Neuronal stem cell (in vitro differentiated cells): ENCODE data around the gene TRIM39.

ENCODE experiments used
- DNase-seq: peaks from one replicate; pipeline ENCODE4 v3.0.0-alpha.2; 2013; ENCODE audit warnings: low spot score
- H2AFZ ChIP-seq: one replicate; pipeline ENCODE4 v1.6.1; 2013; ENCODE audit warnings: mild to moderate bottlenecking, low read length, inconsistent platforms
- H2AK5ac ChIP-seq: 2 replicates; pipeline ENCODE4 v1.6.1; 2013; ENCODE audit warnings: low read depth, mild to moderate bottlenecking, inconsistent platforms, low read length, moderate library complexity, mixed read lengths
- H2BK120ac ChIP-seq: 2 replicates; pipeline ENCODE4 v1.6.1; 2013; ENCODE audit warnings: low read depth, mild to moderate bottlenecking, inconsistent platforms, low read length, moderate library complexity, mixed read lengths
- H2BK12ac ChIP-seq: one replicate; pipeline ENCODE4 v1.6.1; 2013; ENCODE audit warnings: low read length, inconsistent platforms
- H2BK15ac ChIP-seq: 2 replicates; pipeline ENCODE4 v1.6.1; 2013; ENCODE audit warnings: mild to moderate bottlenecking, low read length, inconsistent platforms, mixed read lengths
- H2BK5ac ChIP-seq: one replicate; pipeline ENCODE4 v1.6.1; 2013; ENCODE audit warnings: inconsistent platforms, mild to moderate bottlenecking, low read length, moderate library complexity
- H3K14ac ChIP-seq: one replicate; pipeline ENCODE4 v1.6.1; 2013; ENCODE audit warnings: low read length, inconsistent platforms
- H3K18ac ChIP-seq: 2 replicates; pipeline ENCODE4 v1.6.1; 2013; ENCODE audit warnings: low read length, inconsistent platforms
- H3K23ac ChIP-seq: 2 replicates; pipeline ENCODE4 v1.6.1; 2013; ENCODE audit warnings: low read depth, mild to moderate bottlenecking, mixed read lengths, low read length, inconsistent platforms; ENCODE audit not compliant: poor library complexity
- H3K27ac ChIP-seq: replicated peaks from 3 replicates; pipeline ENCODE4 v1.5.1; 2013; ENCODE audit warnings: low read length, inconsistent platforms
- H3K27me3 ChIP-seq, 3 experiments: 2 replicates each; pipeline ENCODE4 v1.6.1; 2013; ENCODE audit warnings: low read length in 3 of 3, mild to moderate bottlenecking in 2 of 3, inconsistent platforms in 1 of 3, low read depth in 1 of 3, mixed read lengths in 1 of 3, moderate library complexity in 1 of 3; ENCODE audit not compliant: control insufficient read depth in 3 of 3, insufficient read depth in 3 of 3
- H3K36me3 ChIP-seq, 2 donors: replicated peaks in 1 of 2; 2 replicates each; pipeline ENCODE4 v1.6.1; 2013; ENCODE audit warnings: low read length in 2 of 2; ENCODE audit not compliant: control insufficient read depth in 2 of 2, insufficient read depth in 2 of 2
- H3K4ac ChIP-seq: 2 replicates; pipeline ENCODE4 v1.6.1; 2013; ENCODE audit warnings: inconsistent platforms, mild to moderate bottlenecking, low read length, moderate library complexity
- H3K4me1 ChIP-seq, 2 donors: 1 replicate in 1 of 2; 2 replicates in 1 of 2; pipeline ENCODE4 v1.6.1; 2013; ENCODE audit warnings: low read length in 2 of 2, low read depth in 1 of 2; ENCODE audit not compliant: control insufficient read depth in 2 of 2, insufficient read depth in 1 of 2
- H3K4me2 ChIP-seq: one replicate; pipeline ENCODE4 v1.6.1; 2013; ENCODE audit warnings: mild to moderate bottlenecking, low read length, inconsistent platforms; ENCODE audit not compliant: insufficient read depth, poor library complexity, severe bottlenecking
- H3K4me3 ChIP-seq, 2 donors: 2 replicates each; pipeline ENCODE4 v1.5.1; 2013; ENCODE audit warnings: low read length in 2 of 2, mild to moderate bottlenecking in 2 of 2, inconsistent platforms in 1 of 2, moderate library complexity in 1 of 2
- H3K79me1 ChIP-seq: one replicate; pipeline ENCODE4 v1.6.1; 2013; ENCODE audit warnings: low read depth, mild to moderate bottlenecking, inconsistent platforms, low read length, moderate library complexity
- H3K9ac ChIP-seq: one replicate; pipeline ENCODE4 v1.6.1; 2013; ENCODE audit warnings: mild to moderate bottlenecking, low read depth, low read length, inconsistent platforms; ENCODE audit not compliant: poor library complexity
- H3K9me3 ChIP-seq, 2 donors: replicated peaks in 1 of 2; 2 replicates each; pipeline versions ENCODE3 to v1.6.1; 2013; ENCODE audit warnings: low read length in 2 of 2, mild to moderate bottlenecking in 2 of 2, inconsistent platforms in 1 of 2, low read depth in 1 of 2, mixed read lengths in 1 of 2, moderate library complexity in 1 of 2; ENCODE audit not compliant: control insufficient read depth in 2 of 2, insufficient read depth in 1 of 2
- H4K8ac ChIP-seq: one replicate; pipeline ENCODE4 v1.6.1; 2013; ENCODE audit warnings: low read depth, mild to moderate bottlenecking, inconsistent platforms, low read length, moderate library complexity
- H4K91ac ChIP-seq: one replicate; pipeline ENCODE4 v1.6.1; 2013; ENCODE audit warnings: low read length, low read depth, mild to moderate bottlenecking, inconsistent platforms; ENCODE audit not compliant: poor library complexity
- WGBS, 2 donors: extraction: QIAGEN DNeasy Blood & Tissue Kit; methylation state at CpG; one replicate each; pipeline ENCODE4 v1.1.7; 2013; ENCODE audit warnings: missing lambda C conversion rate in 2 of 2, mixed read lengths in 1 of 2; ENCODE audit not compliant: insufficient read length in 2 of 2, insufficient replicate concordance in 1 of 2; ENCODE audit errors: extremely low coverage in 2 of 2; 5-methylcytosine and 5-hydroxymethylcytosine counted together

TRIM39 gene

DNA sequence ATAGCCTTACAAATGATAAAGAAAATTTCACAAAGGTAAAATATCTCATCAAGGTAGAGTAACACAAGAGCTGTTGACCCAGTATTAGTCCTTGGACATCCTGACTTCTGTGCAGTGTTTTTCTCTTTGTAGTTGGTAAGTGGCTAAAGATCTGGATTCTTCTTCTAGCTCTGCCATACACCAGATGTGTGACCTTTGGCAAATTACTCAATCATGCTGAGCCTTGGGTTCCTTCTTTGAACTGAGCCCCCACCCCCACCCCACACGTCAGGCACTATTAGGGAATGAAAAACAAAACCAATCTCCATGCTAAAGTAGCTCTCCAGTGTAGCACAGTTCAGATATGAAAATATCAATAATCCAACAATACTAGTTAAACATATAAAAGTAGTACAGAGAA is 15.1 kb upstream of the TRIM39 start:
- Histone ChIP-seq H3K18ac (no peak overlapping the region), H3K9ac (no peak overlapping the region), H2BK5ac (no peak overlapping the region), H3K36me3 (peaks cover 14 to 94% of the 10 kb centered on the region in 2 donors), H3K14ac (no peak overlapping the region), H2BK12ac (no peak overlapping the region), H2BK15ac (no peak overlapping the region), H3K79me1 (no peaks in the 10 kb centered on the region), H2AFZ (no peak overlapping the region), H3K9me3 (peaks cover 0 to 3% of the 10 kb centered on the region in 2 donors), H3K4me2 (no peak overlapping the region), H3K4me3 (no peak overlapping the region), H2AK5ac (no peak overlapping the region), H3K27me3 (no peaks in the 10 kb centered on the region), H3K4ac (no peak overlapping the region), H3K4me1 (no peaks in the 10 kb centered on the region), H4K8ac (no peak overlapping the region), H4K91ac (no peak overlapping the region), H3K27ac (no peak overlapping the region), H3K23ac (no peak overlapping the region), H2BK120ac (no peak overlapping the region)
- DNase-seq: no peak
- WGBS, 2 donors: no CpG with 5 or more reads among the region's 1 CpG

GRCh38 chr6:30312266-30312665 is 14.5 kb upstream of the TRIM39 start:
- no peak for DNase-seq
- H2AFZ ChIP-seq: no peak overlapping the region
- H2BK120ac ChIP-seq: no peak overlapping the region
- no peak overlapping the region for H3K9ac ChIP-seq
- H2BK15ac ChIP-seq: no peak overlapping the region
- H2AK5ac ChIP-seq: no peak overlapping the region
- H4K8ac ChIP-seq: no peak overlapping the region
- H4K91ac ChIP-seq: no peak overlapping the region
- no peaks in the 10 kb centered on the region for H3K4me1 ChIP-seq
- H3K79me1 ChIP-seq: no peaks in the 10 kb centered on the region
- no peak overlapping the region for H3K4me2 ChIP-seq
- H3K18ac ChIP-seq: no peak overlapping the region
- no peak overlapping the region for H3K27ac ChIP-seq
- H3K4me3 ChIP-seq: no peak overlapping the region
- no peak overlapping the region for H3K14ac ChIP-seq
- no peak overlapping the region for H2BK5ac ChIP-seq
- peaks cover 12 to 94% of the 10 kb centered on the region in 2 donors for H3K36me3 ChIP-seq
- WGBS, 2 donors: no CpG with 5 or more reads among the region's 2 CpGs
- H3K9me3 ChIP-seq: peaks cover 0 to 3% of the 10 kb centered on the region in 2 donors
- no peak overlapping the region for H3K4ac ChIP-seq
- no peaks in the 10 kb centered on the region for H3K27me3 ChIP-seq
- no peak overlapping the region for H2BK12ac ChIP-seq
- H3K23ac ChIP-seq: no peak overlapping the region

GRCh38 chr6:30312676-30313321 is 13.9 kb upstream of the TRIM39 start:
- H3K36me3 ChIP-seq: peaks cover 13 to 94% of the 10 kb centered on the region in 2 donors

GRCh38 chr6:30315156-30315555 is 11.6 kb upstream of the TRIM39 start:
- Histone ChIP-seq H2BK120ac (no peak overlapping the region), H2BK15ac (no peak overlapping the region), H3K23ac (no peak overlapping the region), H3K18ac (no peak overlapping the region), H3K4ac (no peak overlapping the region), H3K4me3 (no peak overlapping the region), H3K79me1 (no peaks in the 10 kb centered on the region), H3K9me3 (no peaks in the 10 kb centered on the region), H3K14ac (no peak overlapping the region), H3K36me3 (peaks cover 12 to 89% of the 10 kb centered on the region in 2 donors), H2BK5ac (no peak overlapping the region), H4K91ac (no peak overlapping the region), H3K4me1 (no peaks in the 10 kb centered on the region), H2AFZ (no peak overlapping the region), H3K27me3 (no peaks in the 10 kb centered on the region), H2BK12ac (no peak overlapping the region), H3K9ac (no peak overlapping the region), H4K8ac (no peak overlapping the region), H3K27ac (no peak overlapping the region), H3K4me2 (no peak overlapping the region), H2AK5ac (no peak overlapping the region)
- no peak for DNase-seq
- no CpG with 5 or more reads among the region's 3 CpGs for WGBS, 2 donors

More at GRCh38 chr6:30312676-30313321, 13.9 kb upstream of the TRIM39 start:
- H3K79me1 ChIP-seq: no peaks in the 10 kb centered on the region
- no peak overlapping the region for H3K14ac ChIP-seq
- no peak for DNase-seq
- H2BK12ac ChIP-seq: no peak overlapping the region
- H2BK15ac ChIP-seq: no peak overlapping the region
- H2BK5ac ChIP-seq: no peak overlapping the region
- peaks cover 0 to 3% of the 10 kb centered on the region in 2 donors for H3K9me3 ChIP-seq
- WGBS, 2 donors: no CpG with 5 or more reads among the region's 1 CpG
- no peaks in the 10 kb centered on the region for H3K4me1 ChIP-seq
- no peak overlapping the region for H3K4ac ChIP-seq
- no peak overlapping the region for H4K91ac ChIP-seq
- no peak overlapping the region for H3K27ac ChIP-seq
- no peak overlapping the region for H4K8ac ChIP-seq
- no peak overlapping the region for H3K9ac ChIP-seq
- no peaks in the 10 kb centered on the region for H3K27me3 ChIP-seq
- H3K18ac ChIP-seq: no peak overlapping the region
- no peak overlapping the region for H3K4me3 ChIP-seq
- no peak overlapping the region for H2AK5ac ChIP-seq
- no peak overlapping the region for H2AFZ ChIP-seq
- H2BK120ac ChIP-seq: no peak overlapping the region
- H3K4me2 ChIP-seq: no peak overlapping the region
- no peak overlapping the region for H3K23ac ChIP-seq
